ENCODE measurements around the gene HAPLN3. TPM values are rescaled to one million over a fixed set of nuclear protein-coding genes. Genes with fewer than 3 reads are reported as not detected.

HAPLN3 gene
- total RNA-seq, 1 donor from 2014 or later, result 189 TPM

DNA sequence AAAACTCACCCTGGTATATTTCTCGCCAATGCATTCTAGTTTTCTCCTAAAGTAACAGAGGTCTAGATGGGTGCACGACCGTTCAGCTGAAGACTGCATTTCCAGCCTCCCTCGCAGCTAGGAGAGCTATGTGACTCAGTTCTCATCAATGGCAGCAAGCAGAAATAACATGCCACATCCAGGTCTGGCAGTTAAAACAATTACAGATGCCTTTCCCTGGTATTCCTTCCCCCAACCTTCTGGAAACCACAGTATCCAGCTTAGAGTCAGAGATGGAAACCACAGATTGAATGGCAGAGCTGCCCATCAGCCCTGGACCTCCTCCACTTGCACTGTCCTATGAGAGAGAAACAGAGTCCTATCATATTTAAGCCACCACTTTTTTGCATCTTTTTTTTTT is 4.8 kb downstream of the HAPLN3 start:
- peaks cover 0 to 7% of the 10 kb centered on the region in 2 donors for H3K4me1 ChIP-seq
- H3K27me3 ChIP-seq, result no peaks in the 10 kb centered on the region
- TF ChIP-seq CTCF (IDR thresholded peaks at IDR 0.05), result no peak
- intact Hi-C loops (cut with DNase I), result loop anchor here (10.0 kb wide), 1 partner anchor 444 kb away; the partner anchor contains the start of gene POLG
- H3K4me3 ChIP-seq, result no peak overlapping the region
- H3K36me3 ChIP-seq, result peaks cover 7 to 32% of the 10 kb centered on the region in 2 donors
- no peak overlapping the region for H3K27ac ChIP-seq
- no peak for DNase-seq (ENCODE audit: low spot score in 2 of 2)
- no peaks in the 10 kb centered on the region for H3K9me3 ChIP-seq

- Histone ChIP-seq H3K4me1 (no peaks in the 10 kb centered on the region), H3K36me3 (peaks cover 7 to 45% of the 10 kb centered on the region in 2 donors), H3K4me3 (no peak overlapping the region), H3K9me3 (no peaks in the 10 kb centered on the region), H3K27ac (no peak overlapping the region), H3K27me3 (no peaks in the 10 kb centered on the region)
- TF ChIP-seq CTCF (IDR thresholded peaks at IDR 0.05), result no peak
- intact Hi-C loops (cut with DNase I), result no loop called here
- no peak for DNase-seq (ENCODE audit: low spot score in 2 of 2)
Measured at GRCh38 chr15:88888719-88889118, 6.6 kb downstream of the HAPLN3 start.

DNA sequence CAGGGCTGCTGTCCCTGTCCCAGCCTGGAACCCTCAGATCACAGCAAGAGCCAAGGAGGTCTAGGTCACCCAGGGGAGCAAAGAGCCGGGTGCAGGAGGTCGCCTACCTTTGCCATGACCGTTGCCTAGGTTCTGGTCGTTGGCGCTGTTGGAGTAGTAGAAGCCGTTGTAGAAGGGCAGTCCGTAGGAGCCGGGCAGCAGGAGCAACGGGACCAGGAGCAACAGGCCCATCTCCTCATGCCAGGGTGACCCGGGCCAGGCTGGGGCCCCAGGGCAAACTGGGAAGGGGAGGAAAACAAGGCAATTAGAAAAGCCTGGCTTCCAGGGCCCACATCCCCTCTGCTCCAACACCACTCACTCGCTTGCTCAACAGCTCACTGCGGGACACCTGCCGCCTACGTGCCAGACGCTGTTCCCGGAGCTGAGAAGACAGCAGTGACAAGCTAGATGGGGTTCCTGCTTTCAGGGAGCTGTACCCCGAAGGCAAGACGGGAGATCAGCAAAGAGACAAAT is 8.2 kb downstream of the HAPLN3 start:
- Histone ChIP-seq H3K4me3 (no peak overlapping the region), H3K4me1 (no peaks in the 10 kb centered on the region), H3K27me3 (no peaks in the 10 kb centered on the region), H3K9me3 (no peaks in the 10 kb centered on the region), H3K27ac (no peak overlapping the region), H3K36me3 (peaks cover 7 to 49% of the 10 kb centered on the region in 2 donors)
- DNase-seq (ENCODE audit: low spot score in 2 of 2), result no peak
- intact Hi-C loops (cut with DNase I), result no loop called here
- TF ChIP-seq CTCF (IDR thresholded peaks at IDR 0.05), result no peak

DNA sequence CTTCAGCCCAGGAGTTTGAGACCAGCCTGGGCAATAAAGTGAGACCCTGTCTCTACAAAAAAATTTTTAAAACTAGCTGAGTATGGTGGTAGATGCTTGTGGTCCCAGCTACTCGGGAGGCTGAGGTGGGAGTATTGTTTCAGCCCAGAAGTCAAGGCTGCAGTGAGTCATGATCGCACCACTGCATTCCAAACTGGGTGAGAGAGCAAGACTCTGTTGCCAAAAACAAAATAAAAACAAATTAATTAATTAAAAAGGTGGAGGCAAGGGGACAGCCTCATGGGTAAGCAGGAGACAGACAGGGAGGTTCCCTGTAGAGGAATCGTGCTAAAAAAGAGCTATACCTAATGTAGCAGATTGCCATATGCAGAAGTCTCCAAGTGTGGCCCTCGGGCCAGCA is 12.6 kb downstream of the HAPLN3 start:
- H3K9me3 ChIP-seq, result no peaks in the 10 kb centered on the region
- no peak overlapping the region for H3K27ac ChIP-seq
- TF ChIP-seq CTCF (IDR thresholded peaks at IDR 0.05), result no peak
- H3K4me1 ChIP-seq, result no peaks in the 10 kb centered on the region
- intact Hi-C loops (cut with DNase I), result no loop called here
- no peak for DNase-seq (ENCODE audit: low spot score in 2 of 2)
- H3K27me3 ChIP-seq, result no peaks in the 10 kb centered on the region
- H3K36me3 ChIP-seq, result peaks cover 12 to 76% of the 10 kb centered on the region in 2 donors
- no peak overlapping the region for H3K4me3 ChIP-seq

DNA sequence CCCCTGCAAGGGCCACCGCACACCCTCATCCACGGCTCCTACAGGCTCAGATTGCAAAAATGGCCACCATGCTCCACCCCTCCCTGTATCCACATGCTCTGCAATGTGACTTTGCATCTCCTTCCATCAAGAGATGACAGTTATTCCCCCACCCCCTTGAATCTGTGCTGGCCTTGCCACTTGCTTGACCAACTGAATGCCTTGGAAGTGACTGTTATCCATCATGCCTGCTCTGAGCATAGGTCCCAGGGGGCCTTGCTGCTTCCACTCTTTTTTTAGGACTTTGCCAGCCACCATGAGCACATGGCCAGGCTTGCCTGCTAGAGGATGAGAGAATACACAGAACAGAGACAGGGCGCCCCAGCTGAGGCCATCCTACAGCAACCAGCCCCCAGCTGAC is 13.6 kb downstream of the HAPLN3 start:
- Histone ChIP-seq H3K4me3 (no peak overlapping the region), H3K9me3 (no peaks in the 10 kb centered on the region), H3K27ac (no peak overlapping the region), H3K4me1 (no peaks in the 10 kb centered on the region), H3K36me3 (peaks cover 6 to 79% of the 10 kb centered on the region in 2 donors), H3K27me3 (no peaks in the 10 kb centered on the region)
- intact Hi-C loops (cut with DNase I), result no loop called here
- no peak for DNase-seq (ENCODE audit: low spot score in 2 of 2)
- no peak for TF ChIP-seq CTCF (IDR thresholded peaks at IDR 0.05)
